Neuronal stem cell (in vitro differentiated cells): ENCODE data around the gene VNN1.

Experiments
- DNase-seq: peaks from one replicate; pipeline ENCODE4 v3.0.0-alpha.2; 2013; ENCODE audit warnings: low spot score
- H2AFZ ChIP-seq: one replicate; pipeline ENCODE4 v1.6.1; 2013; ENCODE audit warnings: mild to moderate bottlenecking, low read length, inconsistent platforms
- H2AK5ac ChIP-seq: 2 replicates; pipeline ENCODE4 v1.6.1; 2013; ENCODE audit warnings: low read depth, mild to moderate bottlenecking, inconsistent platforms, low read length, moderate library complexity, mixed read lengths
- H2BK120ac ChIP-seq: 2 replicates; pipeline ENCODE4 v1.6.1; 2013; ENCODE audit warnings: low read depth, mild to moderate bottlenecking, inconsistent platforms, low read length, moderate library complexity, mixed read lengths
- H2BK12ac ChIP-seq: one replicate; pipeline ENCODE4 v1.6.1; 2013; ENCODE audit warnings: low read length, inconsistent platforms
- H2BK15ac ChIP-seq: 2 replicates; pipeline ENCODE4 v1.6.1; 2013; ENCODE audit warnings: mild to moderate bottlenecking, low read length, inconsistent platforms, mixed read lengths
- H2BK5ac ChIP-seq: one replicate; pipeline ENCODE4 v1.6.1; 2013; ENCODE audit warnings: inconsistent platforms, mild to moderate bottlenecking, low read length, moderate library complexity
- H3K14ac ChIP-seq: one replicate; pipeline ENCODE4 v1.6.1; 2013; ENCODE audit warnings: low read length, inconsistent platforms
- H3K18ac ChIP-seq: 2 replicates; pipeline ENCODE4 v1.6.1; 2013; ENCODE audit warnings: low read length, inconsistent platforms
- H3K23ac ChIP-seq: 2 replicates; pipeline ENCODE4 v1.6.1; 2013; ENCODE audit warnings: low read depth, mild to moderate bottlenecking, mixed read lengths, low read length, inconsistent platforms; ENCODE audit not compliant: poor library complexity
- H3K27ac ChIP-seq: replicated peaks from 3 replicates; pipeline ENCODE4 v1.5.1; 2013; ENCODE audit warnings: low read length, inconsistent platforms
- H3K27me3 ChIP-seq, 3 experiments: 2 replicates each; pipeline ENCODE4 v1.6.1; 2013; ENCODE audit warnings: low read length in 3 of 3, mild to moderate bottlenecking in 2 of 3, inconsistent platforms in 1 of 3, low read depth in 1 of 3, mixed read lengths in 1 of 3, moderate library complexity in 1 of 3; ENCODE audit not compliant: control insufficient read depth in 3 of 3, insufficient read depth in 3 of 3
- H3K36me3 ChIP-seq, 2 donors: replicated peaks in 1 of 2; 2 replicates each; pipeline ENCODE4 v1.6.1; 2013; ENCODE audit warnings: low read length in 2 of 2; ENCODE audit not compliant: control insufficient read depth in 2 of 2, insufficient read depth in 2 of 2
- H3K4ac ChIP-seq: 2 replicates; pipeline ENCODE4 v1.6.1; 2013; ENCODE audit warnings: inconsistent platforms, mild to moderate bottlenecking, low read length, moderate library complexity
- H3K4me1 ChIP-seq, 2 donors: 1 replicate in 1 of 2; 2 replicates in 1 of 2; pipeline ENCODE4 v1.6.1; 2013; ENCODE audit warnings: low read length in 2 of 2, low read depth in 1 of 2; ENCODE audit not compliant: control insufficient read depth in 2 of 2, insufficient read depth in 1 of 2
- H3K4me2 ChIP-seq: one replicate; pipeline ENCODE4 v1.6.1; 2013; ENCODE audit warnings: mild to moderate bottlenecking, low read length, inconsistent platforms; ENCODE audit not compliant: insufficient read depth, poor library complexity, severe bottlenecking
- H3K4me3 ChIP-seq, 2 donors: 2 replicates each; pipeline ENCODE4 v1.5.1; 2013; ENCODE audit warnings: low read length in 2 of 2, mild to moderate bottlenecking in 2 of 2, inconsistent platforms in 1 of 2, moderate library complexity in 1 of 2
- H3K79me1 ChIP-seq: one replicate; pipeline ENCODE4 v1.6.1; 2013; ENCODE audit warnings: low read depth, mild to moderate bottlenecking, inconsistent platforms, low read length, moderate library complexity
- H3K9ac ChIP-seq: one replicate; pipeline ENCODE4 v1.6.1; 2013; ENCODE audit warnings: mild to moderate bottlenecking, low read depth, low read length, inconsistent platforms; ENCODE audit not compliant: poor library complexity
- H3K9me3 ChIP-seq, 2 donors: replicated peaks in 1 of 2; 2 replicates each; pipeline versions ENCODE3 to v1.6.1; 2013; ENCODE audit warnings: low read length in 2 of 2, mild to moderate bottlenecking in 2 of 2, inconsistent platforms in 1 of 2, low read depth in 1 of 2, mixed read lengths in 1 of 2, moderate library complexity in 1 of 2; ENCODE audit not compliant: control insufficient read depth in 2 of 2, insufficient read depth in 1 of 2
- H4K8ac ChIP-seq: one replicate; pipeline ENCODE4 v1.6.1; 2013; ENCODE audit warnings: low read depth, mild to moderate bottlenecking, inconsistent platforms, low read length, moderate library complexity
- H4K91ac ChIP-seq: one replicate; pipeline ENCODE4 v1.6.1; 2013; ENCODE audit warnings: low read length, low read depth, mild to moderate bottlenecking, inconsistent platforms; ENCODE audit not compliant: poor library complexity
- WGBS, 2 donors: extraction: QIAGEN DNeasy Blood & Tissue Kit; methylation state at CpG; one replicate each; pipeline ENCODE4 v1.1.7; 2013; ENCODE audit warnings: missing lambda C conversion rate in 2 of 2, mixed read lengths in 1 of 2; ENCODE audit not compliant: insufficient read length in 2 of 2, insufficient replicate concordance in 1 of 2; ENCODE audit errors: extremely low coverage in 2 of 2; 5-methylcytosine and 5-hydroxymethylcytosine counted together

Gene VNN1

GRCh38 chr6:132673376-132674094 is 40.3 kb downstream of the VNN1 start:
- Histone ChIP-seq H2AFZ (no peak overlapping the region), H4K91ac (no peak overlapping the region), H2AK5ac (no peak overlapping the region), H3K36me3 (no peaks in the 10 kb centered on the region), H2BK5ac (no peak overlapping the region), H3K23ac (no peak overlapping the region), H3K27ac (no peak overlapping the region), H3K4ac (no peak overlapping the region), H3K4me1 (no peaks in the 10 kb centered on the region), H2BK15ac (no peak overlapping the region), H3K79me1 (no peaks in the 10 kb centered on the region), H4K8ac (no peak overlapping the region), H3K4me3 (no peak overlapping the region), H2BK120ac (no peak overlapping the region), H3K4me2 (no peak overlapping the region), H3K18ac (no peak overlapping the region), H3K9me3 (no peaks in the 10 kb centered on the region), H2BK12ac (no peak overlapping the region), H3K14ac (no peak overlapping the region), H3K27me3 (no peaks in the 10 kb centered on the region), H3K9ac (no peak overlapping the region)
- no peak for DNase-seq
- no CpG with 5 or more reads among the region's 10 CpGs for WGBS, 2 donors

GRCh38 chr6:132671295-132671694 is 42.6 kb downstream of the VNN1 start:
- no peak overlapping the region for H2BK5ac ChIP-seq
- no peaks in the 10 kb centered on the region for H3K79me1 ChIP-seq
- H3K14ac ChIP-seq = no peak overlapping the region
- no peak overlapping the region for H3K18ac ChIP-seq
- H3K4me2 ChIP-seq = no peak overlapping the region
- no peak overlapping the region for H3K4ac ChIP-seq
- H3K9ac ChIP-seq = no peak overlapping the region
- no peaks in the 10 kb centered on the region for H3K36me3 ChIP-seq
- no peak overlapping the region for H3K27ac ChIP-seq
- no peaks in the 10 kb centered on the region for H3K27me3 ChIP-seq
- no peaks in the 10 kb centered on the region for H3K4me1 ChIP-seq
- no CpG with 5 or more reads among the region's 1 CpG for WGBS, 2 donors
- H2AK5ac ChIP-seq = no peak overlapping the region
- DNase-seq = no peak
- H2BK15ac ChIP-seq = no peak overlapping the region
- no peak overlapping the region for H3K4me3 ChIP-seq
- H2BK120ac ChIP-seq = no peak overlapping the region
- no peaks in the 10 kb centered on the region for H3K9me3 ChIP-seq
- H3K23ac ChIP-seq = no peak overlapping the region
- no peak overlapping the region for H2BK12ac ChIP-seq
- H2AFZ ChIP-seq = no peak overlapping the region
- H4K91ac ChIP-seq = no peak overlapping the region
- no peak overlapping the region for H4K8ac ChIP-seq

DNA sequence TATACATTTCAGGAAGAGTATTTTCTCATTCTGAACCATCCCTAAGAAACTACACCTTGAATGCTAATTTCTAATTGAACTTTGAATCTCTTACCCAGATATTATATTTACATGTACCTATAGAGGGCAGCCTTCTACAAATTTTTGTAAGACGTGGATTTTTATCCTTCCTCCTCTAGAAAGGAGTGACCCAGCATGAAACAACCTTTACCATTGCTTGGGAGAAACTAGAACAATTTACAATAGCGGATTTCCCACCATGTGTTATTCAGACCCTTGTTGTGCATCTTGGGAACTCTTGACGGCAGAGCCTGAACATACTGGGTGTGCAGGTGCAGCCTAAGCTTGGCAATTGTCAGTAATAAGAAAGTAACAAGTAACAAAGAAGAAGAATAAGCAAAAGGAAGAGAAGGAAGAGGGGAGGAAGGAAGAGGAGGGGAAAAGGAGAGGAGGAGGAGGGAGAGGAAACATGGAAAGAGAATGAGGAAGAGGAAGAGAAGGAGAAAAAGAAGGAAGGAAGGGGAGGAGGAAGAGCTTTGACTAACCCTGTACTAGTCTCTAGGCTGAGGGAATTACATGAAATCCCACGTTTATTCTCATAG is 44.1 kb downstream of the VNN1 start:
- Histone ChIP-seq H3K79me1 (no peaks in the 10 kb centered on the region), H3K9ac (no peak overlapping the region), H3K4me3 (no peak overlapping the region), H3K9me3 (no peaks in the 10 kb centered on the region), H3K27ac (no peak overlapping the region), H3K36me3 (no peaks in the 10 kb centered on the region), H3K4me1 (no peaks in the 10 kb centered on the region), H2AFZ (peak overlapping the region; percentile 56), H3K23ac (no peak overlapping the region), H2BK12ac (no peak overlapping the region), H2BK120ac (no peak overlapping the region), H3K4me2 (no peak overlapping the region), H3K4ac (no peak overlapping the region), H3K18ac (no peak overlapping the region), H4K91ac (no peak overlapping the region), H2BK15ac (no peak overlapping the region), H2AK5ac (no peak overlapping the region), H2BK5ac (no peak overlapping the region), H4K8ac (no peak overlapping the region), H3K27me3 (no peaks in the 10 kb centered on the region), H3K14ac (no peak overlapping the region)
- DNase-seq = no peak
- no CpG with 5 or more reads among the region's 4 CpGs for WGBS, 2 donors

- Histone ChIP-seq H3K9me3 (no peaks in the 10 kb centered on the region), H3K4me1 (no peaks in the 10 kb centered on the region), H3K9ac (no peak overlapping the region), H3K4me2 (no peak overlapping the region), H3K27me3 (no peaks in the 10 kb centered on the region), H4K8ac (no peak overlapping the region), H2AK5ac (no peak overlapping the region), H2BK120ac (no peak overlapping the region), H3K4ac (no peak overlapping the region), H3K4me3 (no peak overlapping the region), H2AFZ (no peak overlapping the region), H3K27ac (no peak overlapping the region), H3K23ac (no peak overlapping the region), H3K14ac (no peak overlapping the region), H3K36me3 (no peaks in the 10 kb centered on the region), H3K18ac (no peak overlapping the region), H3K79me1 (no peaks in the 10 kb centered on the region), H4K91ac (no peak overlapping the region), H2BK12ac (no peak overlapping the region), H2BK5ac (no peak overlapping the region), H2BK15ac (no peak overlapping the region)
- no CpG with 5 or more reads among the region's 4 CpGs for WGBS, 2 donors
- DNase-seq = no peak
These were observed 47.7 kb downstream of the VNN1 start for GRCh38 chr6:132666118-132666517.
